Adipocyte (in vitro differentiated cells): ENCODE data around the gene SLC10A6.

ENCODE experiments used
- DNase-seq: peaks from one replicate; pipeline ENCODE4 v3.0.0-alpha.2; 2015; ENCODE audit warnings: low read depth
- H3K27me3 ChIP-seq: replicated peaks from 2 replicates; pipeline ENCODE4 v1.7.0; 2013; ENCODE audit warnings: mild to moderate bottlenecking, low read length, moderate library complexity; ENCODE audit not compliant: control insufficient read depth, insufficient read depth
- H3K36me3 ChIP-seq: 2 replicates; pipeline ENCODE4 v1.7.0; 2013; ENCODE audit warnings: low read length, mild to moderate bottlenecking, moderate library complexity; ENCODE audit not compliant: control insufficient read depth, insufficient read depth, severe bottlenecking
- H3K4me1 ChIP-seq: 2 replicates; pipeline ENCODE4 v1.7.0; 2013; ENCODE audit warnings: mild to moderate bottlenecking, low read length, moderate library complexity; ENCODE audit not compliant: control insufficient read depth, insufficient read depth
- H3K4me3 ChIP-seq: 2 replicates; pipeline ENCODE4 v1.7.0; 2013; ENCODE audit warnings: mild to moderate bottlenecking, low read length, moderate library complexity
- H3K9ac ChIP-seq: 2 replicates; pipeline ENCODE4 v1.7.0; 2013; ENCODE audit warnings: mild to moderate bottlenecking, low read length, moderate library complexity
- H3K9me3 ChIP-seq: 2 replicates; pipeline ENCODE4 v1.7.0; 2013; ENCODE audit warnings: mild to moderate bottlenecking, low read length, moderate library complexity; ENCODE audit not compliant: control insufficient read depth

Gene SLC10A6

DNA sequence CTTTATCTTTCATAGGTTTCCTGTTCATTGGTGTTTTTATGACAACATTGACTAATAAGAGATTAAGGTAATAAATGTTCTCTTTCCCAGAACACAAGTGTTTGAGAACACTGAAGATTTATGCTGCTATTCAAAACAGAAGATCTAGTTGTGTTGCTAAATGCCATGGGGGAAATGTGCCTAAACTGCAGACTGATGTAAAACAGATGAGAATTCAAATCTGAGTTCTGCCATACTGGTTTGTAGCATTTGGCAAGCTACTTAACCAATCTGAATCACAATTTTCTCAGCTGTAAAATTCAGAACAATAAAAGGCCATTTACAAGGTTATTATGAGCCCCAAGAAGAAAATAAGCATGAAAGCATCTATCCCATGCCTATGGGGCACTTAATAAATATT lies 2.3 kb downstream of the SLC10A6 start:
- H3K4me1 ChIP-seq = peaks cover 28% of the 10 kb centered on the region
- H3K36me3 ChIP-seq = no peaks in the 10 kb centered on the region
- no peak overlapping the region for H3K9ac ChIP-seq
- H3K27me3 ChIP-seq = no peaks in the 10 kb centered on the region
- peak; percentile 20 for DNase-seq
- no peak overlapping the region for H3K4me3 ChIP-seq
- H3K9me3 ChIP-seq = no peaks in the 10 kb centered on the region

DNA sequence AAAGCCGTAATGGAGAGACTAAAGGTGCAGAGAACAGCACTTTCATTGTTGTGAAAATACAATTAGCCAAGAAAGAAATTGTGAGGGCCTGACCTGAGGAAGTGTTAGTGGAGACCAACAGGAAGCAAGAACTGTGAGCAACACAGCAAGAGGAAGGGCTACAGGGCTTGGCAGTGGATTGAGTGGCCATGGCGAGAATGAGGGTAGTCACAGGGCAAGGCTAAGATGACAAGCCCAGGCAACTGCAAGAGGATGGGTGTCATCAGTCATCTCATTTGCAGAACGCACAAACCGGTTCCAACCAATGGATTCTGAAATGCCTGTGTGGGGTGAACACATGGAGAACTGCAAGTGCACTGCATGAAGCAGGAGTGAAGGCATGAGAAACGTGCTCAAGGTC lies 3.6 kb downstream of the SLC10A6 start:
- no peaks in the 10 kb centered on the region for H3K36me3 ChIP-seq
- no peaks in the 10 kb centered on the region for H3K9me3 ChIP-seq
- H3K27me3 ChIP-seq = no peaks in the 10 kb centered on the region
- no peak for DNase-seq
- no peak overlapping the region for H3K9ac ChIP-seq
- H3K4me3 ChIP-seq = no peak overlapping the region
- H3K4me1 ChIP-seq = peaks cover 28% of the 10 kb centered on the region

DNA sequence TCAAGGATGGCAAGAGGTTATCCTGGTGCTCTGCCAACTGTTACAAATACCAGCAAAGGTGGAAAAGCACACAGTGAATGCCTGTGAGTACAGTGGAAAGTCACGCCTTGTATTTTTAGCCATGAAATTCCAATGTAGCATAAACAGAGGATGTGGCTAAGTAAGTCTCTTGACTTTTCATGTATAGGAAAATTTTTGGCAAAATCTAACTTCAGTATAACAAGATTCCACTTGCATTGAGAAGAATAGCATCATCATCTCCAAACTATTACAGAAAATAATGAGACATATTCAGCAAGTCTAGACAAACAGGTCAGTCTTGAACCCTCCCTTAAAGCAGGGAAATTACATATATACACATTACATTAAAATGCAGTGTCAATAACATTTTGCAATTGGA lies 7.9 kb downstream of the SLC10A6 start:
- peaks cover 9% of the 10 kb centered on the region for H3K4me1 ChIP-seq
- H3K9me3 ChIP-seq = no peaks in the 10 kb centered on the region
- no peak for DNase-seq
- H3K27me3 ChIP-seq = no peaks in the 10 kb centered on the region
- no peaks in the 10 kb centered on the region for H3K36me3 ChIP-seq
- no peak overlapping the region for H3K4me3 ChIP-seq
- no peak overlapping the region for H3K9ac ChIP-seq

DNA sequence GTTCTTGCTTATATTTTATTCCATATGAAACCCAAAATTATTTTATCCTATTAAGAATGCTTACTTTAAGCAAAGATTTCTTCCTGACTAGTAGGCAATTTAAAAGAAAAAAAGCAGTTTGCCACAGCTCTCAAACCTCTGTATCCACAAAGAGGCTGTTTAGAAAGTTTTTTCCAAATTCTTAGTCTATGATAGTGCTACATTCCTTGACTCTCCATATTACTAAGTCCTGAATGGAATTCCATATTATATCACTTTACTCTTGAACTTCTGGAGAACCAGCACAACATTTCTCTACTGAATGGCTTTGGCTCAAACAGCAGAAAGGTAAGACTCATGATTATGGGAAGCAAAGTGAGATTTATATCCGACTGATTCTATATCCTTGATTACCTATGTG lies 8.3 kb downstream of the SLC10A6 start:
- Histone ChIP-seq H3K4me3 (no peak overlapping the region), H3K27me3 (no peaks in the 10 kb centered on the region), H3K36me3 (no peaks in the 10 kb centered on the region), H3K4me1 (peaks cover 9% of the 10 kb centered on the region), H3K9ac (no peak overlapping the region), H3K9me3 (no peaks in the 10 kb centered on the region)
- DNase-seq = peak; percentile 12

DNA sequence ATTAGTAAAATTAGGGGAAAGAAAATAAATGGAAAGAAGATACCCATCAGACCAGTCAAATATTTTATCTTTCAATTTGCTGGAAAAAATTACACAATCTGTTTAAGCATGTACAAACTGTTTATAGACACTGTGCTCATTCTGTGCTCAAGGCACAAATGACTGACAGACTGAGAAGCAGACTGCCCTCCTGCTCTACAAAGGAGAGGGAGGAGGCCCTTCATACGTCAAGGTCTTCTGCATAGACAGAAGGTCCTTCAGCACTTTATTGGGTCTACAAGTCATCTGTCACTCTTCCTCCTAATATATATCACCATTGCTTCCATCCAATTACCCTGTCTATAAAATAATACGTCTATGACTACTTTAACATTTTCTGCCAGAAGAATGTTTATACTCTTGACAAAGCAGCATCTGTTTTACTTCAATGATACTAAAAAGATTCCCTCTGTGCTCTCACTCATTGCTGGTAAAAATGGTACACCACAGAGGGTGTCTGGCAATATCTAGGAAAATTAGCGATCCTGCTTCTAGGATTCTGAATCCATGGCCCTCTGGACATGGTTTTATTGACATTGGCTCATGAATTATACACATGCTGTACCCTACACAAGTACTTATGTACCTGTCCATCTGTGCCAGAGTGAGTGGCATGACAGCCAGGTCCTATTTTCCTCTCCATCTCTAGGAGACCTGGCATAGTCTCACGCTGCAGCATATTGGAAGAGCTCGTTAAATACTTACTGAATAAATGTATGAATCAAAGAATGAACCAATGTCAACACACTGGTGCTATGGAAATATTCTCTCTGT lies 11.3 kb downstream of the SLC10A6 start:
- H3K4me3 ChIP-seq = no peak overlapping the region
- H3K9ac ChIP-seq = no peak overlapping the region
- peak; percentile 19 for DNase-seq
- peaks cover 19% of the 10 kb centered on the region for H3K4me1 ChIP-seq
- no peaks in the 10 kb centered on the region for H3K9me3 ChIP-seq
- no peaks in the 10 kb centered on the region for H3K36me3 ChIP-seq
- H3K27me3 ChIP-seq = no peaks in the 10 kb centered on the region

DNA sequence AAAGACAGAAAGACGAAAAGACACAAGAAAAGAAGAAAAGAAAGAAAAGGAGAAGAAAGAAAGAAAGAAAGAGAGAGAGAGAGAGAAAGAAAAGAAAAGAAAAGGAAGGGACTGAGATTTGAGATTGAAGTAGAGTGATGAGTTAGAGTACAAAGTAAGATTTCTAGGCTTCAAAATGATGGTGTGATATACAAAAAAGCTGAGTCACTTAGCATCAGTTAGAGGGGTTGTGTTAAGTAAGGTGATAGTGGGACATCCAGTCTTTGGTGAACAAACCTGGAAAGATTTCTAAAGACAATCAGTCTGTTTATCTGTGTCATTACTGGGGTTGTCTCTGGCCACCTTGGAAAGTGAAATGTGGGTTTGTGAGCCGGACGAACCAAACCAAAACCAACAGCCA lies 13.5 kb downstream of the SLC10A6 start:
- Histone ChIP-seq H3K36me3 (no peaks in the 10 kb centered on the region), H3K9ac (no peak overlapping the region), H3K4me3 (no peak overlapping the region)

DNA sequence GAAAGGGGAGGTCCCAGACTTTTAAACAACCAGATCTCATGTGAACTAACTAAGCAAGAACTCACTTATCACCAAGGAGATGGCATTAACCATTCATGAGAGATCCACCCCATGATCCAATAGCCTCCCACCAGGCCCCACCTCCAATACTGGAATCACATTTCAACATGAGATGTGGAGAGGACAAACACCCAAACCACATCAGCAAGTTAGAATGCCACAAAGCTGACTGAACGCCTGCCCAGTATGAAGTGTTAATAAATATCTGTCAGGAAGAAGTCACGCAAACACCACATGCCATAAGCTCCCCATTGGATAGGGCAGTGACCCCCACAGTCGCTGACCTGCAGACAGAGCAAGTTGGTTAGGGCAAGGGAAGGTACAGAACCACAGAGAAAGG lies 14.3 kb downstream of the SLC10A6 start:
- Histone ChIP-seq H3K4me1 (peaks cover 32% of the 10 kb centered on the region), H3K9ac (no peak overlapping the region), H3K36me3 (no peaks in the 10 kb centered on the region), H3K9me3 (no peaks in the 10 kb centered on the region), H3K27me3 (no peaks in the 10 kb centered on the region), H3K4me3 (no peak overlapping the region)
- no peak for DNase-seq

More for the DNA sequence above, 13.5 kb downstream of the SLC10A6 start:
- H3K27me3 ChIP-seq = no peaks in the 10 kb centered on the region
- DNase-seq = no peak
- H3K9me3 ChIP-seq = no peaks in the 10 kb centered on the region
- H3K4me1 ChIP-seq = peaks cover 31% of the 10 kb centered on the region

DNA sequence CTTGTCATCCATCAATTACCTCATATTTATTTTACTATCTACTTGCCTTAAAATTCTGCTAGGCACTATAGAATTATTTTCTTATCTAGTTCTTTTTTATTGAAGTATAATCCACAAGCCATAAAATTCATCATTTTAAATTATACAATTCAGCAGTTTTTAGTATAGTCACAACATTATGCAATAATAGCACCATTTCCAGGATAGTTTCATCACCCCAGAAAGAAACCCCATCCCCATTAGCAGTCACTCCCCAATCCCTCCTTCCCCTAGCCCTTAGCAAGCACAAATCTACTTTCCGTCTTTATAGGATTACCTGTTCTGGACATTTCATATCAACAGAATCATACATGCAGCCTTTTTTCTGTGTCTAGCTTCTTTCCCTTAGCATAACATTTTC lies 15.6 kb downstream of the SLC10A6 start:
- Histone ChIP-seq H3K4me3 (no peak overlapping the region), H3K4me1 (peaks cover 32% of the 10 kb centered on the region), H3K9ac (no peak overlapping the region), H3K27me3 (no peaks in the 10 kb centered on the region), H3K36me3 (no peaks in the 10 kb centered on the region), H3K9me3 (no peaks in the 10 kb centered on the region)
- no peak for DNase-seq

DNA sequence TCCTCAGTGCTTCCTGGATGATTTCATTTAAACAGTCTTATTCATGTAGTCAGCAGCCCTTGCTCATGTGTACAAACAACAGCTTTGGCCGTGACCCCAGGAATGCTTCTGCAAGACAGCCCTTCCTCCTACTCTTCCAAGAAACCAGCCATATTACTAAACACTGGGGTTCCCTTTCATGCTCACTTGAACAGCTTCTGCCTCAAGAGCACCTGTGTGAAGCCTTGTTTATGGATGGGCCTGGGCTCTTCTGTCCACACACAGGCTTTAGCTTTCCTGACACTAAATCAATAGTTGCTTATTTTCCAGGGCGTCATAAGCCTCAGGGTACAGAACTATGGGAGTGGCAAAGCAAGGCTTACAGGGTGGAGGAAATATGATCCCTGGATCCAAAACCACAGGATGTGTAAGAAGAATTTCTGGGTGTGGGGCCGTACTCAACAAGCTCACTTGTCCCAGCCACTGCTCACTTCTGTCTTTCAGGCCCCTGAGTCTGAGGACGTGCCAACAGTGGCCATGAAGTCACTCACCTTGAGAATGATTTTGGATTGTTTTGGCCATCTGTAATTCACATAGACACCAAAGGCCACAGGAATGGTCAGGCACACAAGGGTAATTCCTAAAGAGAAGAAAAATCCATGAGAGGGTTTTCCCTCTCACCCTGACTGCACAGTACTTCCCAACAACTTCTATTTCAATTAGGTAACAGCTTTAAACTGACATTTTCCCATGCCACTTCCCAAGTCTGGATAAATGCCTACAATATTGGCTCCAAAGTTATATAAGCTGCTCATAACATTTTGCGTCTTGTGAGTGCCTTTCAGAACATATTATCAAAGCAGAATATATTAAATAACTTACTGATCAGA lies 17.7 kb downstream of the SLC10A6 start:
- H3K9me3 ChIP-seq = no peaks in the 10 kb centered on the region

DNA sequence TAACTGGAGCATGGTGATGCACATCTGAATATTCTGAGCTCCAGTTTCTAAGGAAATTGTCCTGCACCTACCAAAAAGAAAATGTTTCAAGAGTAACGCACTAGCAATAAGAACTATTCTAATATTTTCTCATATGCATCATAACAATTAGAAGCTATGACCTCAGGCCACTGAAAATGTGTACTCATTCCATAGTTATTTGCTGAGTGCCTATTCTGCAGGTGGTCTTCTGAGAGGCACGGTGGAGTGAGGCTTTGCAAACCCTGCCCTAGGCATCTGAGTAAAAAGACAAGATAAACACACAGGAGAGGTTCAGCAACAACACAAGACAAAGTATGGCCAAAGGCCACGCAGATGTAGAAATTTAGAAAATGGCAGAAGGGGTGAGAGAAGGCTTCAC lies 23.7 kb downstream of the SLC10A6 start:
- no peaks in the 10 kb centered on the region for H3K36me3 ChIP-seq
- H3K27me3 ChIP-seq = no peaks in the 10 kb centered on the region
- H3K4me3 ChIP-seq = no peak overlapping the region
- no peak for DNase-seq
- no peak overlapping the region for H3K9ac ChIP-seq
- H3K4me1 ChIP-seq = no peaks in the 10 kb centered on the region
- no peaks in the 10 kb centered on the region for H3K9me3 ChIP-seq

More for the DNA sequence above, 17.7 kb downstream of the SLC10A6 start:
- peaks cover 22% of the 10 kb centered on the region for H3K4me1 ChIP-seq
- no peak overlapping the region for H3K9ac ChIP-seq
- H3K27me3 ChIP-seq = no peaks in the 10 kb centered on the region
- DNase-seq = peak; percentile 91
- no peaks in the 10 kb centered on the region for H3K36me3 ChIP-seq
- H3K4me3 ChIP-seq = peak overlapping the region; percentile 0

DNA sequence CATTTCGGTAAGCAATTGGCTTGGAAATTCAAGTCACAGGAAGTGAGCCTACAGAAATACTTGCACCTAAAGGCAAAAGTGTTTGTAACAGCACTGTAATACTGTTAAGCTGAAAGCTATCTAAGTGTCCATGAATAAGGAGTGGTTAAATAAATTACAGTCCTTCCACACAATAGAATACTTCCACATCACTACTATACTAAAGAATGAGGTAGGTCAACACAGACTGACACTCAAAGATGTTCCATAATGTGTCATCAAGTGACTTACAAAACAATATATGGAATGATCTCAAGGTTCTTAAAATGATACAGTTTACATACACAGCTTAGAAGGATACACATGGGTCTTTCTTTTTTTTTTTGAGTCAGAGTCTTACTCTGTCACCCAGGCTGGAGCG lies 27.0 kb downstream of the SLC10A6 start:
- peaks cover 4% of the 10 kb centered on the region for H3K4me1 ChIP-seq
- no peak overlapping the region for H3K9ac ChIP-seq
- H3K4me3 ChIP-seq = no peak overlapping the region
- DNase-seq = peak; percentile 13
- H3K9me3 ChIP-seq = no peaks in the 10 kb centered on the region
- no peaks in the 10 kb centered on the region for H3K27me3 ChIP-seq
- no peaks in the 10 kb centered on the region for H3K36me3 ChIP-seq
